ENCODE results near the gene CDK9. TPM values are rescaled to one million over a fixed set of nuclear protein-coding genes. Genes with fewer than 3 reads are reported as not detected.
A peak's percentile ranks its signal among the peaks of the same experiment; 100 is the strongest.

CDK9 gene
- total and polyA plus RNA-seq, 3 donors from 2014 or later: 77.1 to 163 (median 136) TPM

- H3K27ac ChIP-seq: peak overlapping the region in 1 of 2 donors; percentile 38
- peak overlapping the region; percentile 47 to 62 for H3K4me3 ChIP-seq
- DNase-seq: peak; percentile 98
- no peak for TF ChIP-seq POLR2A (IDR thresholded peaks at IDR 0.05)
- no peak for TF ChIP-seq CTCF (IDR thresholded peaks at IDR 0.05)
- intact Hi-C loops (cut with DNase I; ENCODE audit: low total_unique reads): no loop called here
- H3K27me3 ChIP-seq: no peaks in the 10 kb centered on the region
- WGBS, 2 donors: 1 to 5% methylated on average over 29 to 35 of the region's 43 CpGs
- H3K9me3 ChIP-seq: no peaks in the 10 kb centered on the region
- H3K4me1 ChIP-seq: peaks cover 7% of the 10 kb centered on the region
- no peaks in the 10 kb centered on the region for H3K36me3 ChIP-seq (ENCODE audit: low read depth, missing control alignments)
Measured at GRCh38 chr9:127770905-127771569, 14.8 kb upstream of the CDK9 start.

- intact Hi-C loops (cut with DNase I; ENCODE audit: low total_unique reads): no loop called here
- Histone ChIP-seq H3K27ac (peak overlapping the region in 1 of 2 donors; percentile 47), H3K4me1 (peaks cover 7% of the 10 kb centered on the region), H3K36me3 (ENCODE audit: low read depth, missing control alignments) (no peaks in the 10 kb centered on the region), H3K9me3 (no peaks in the 10 kb centered on the region), H3K4me3 (peak overlapping the region; percentile 47 to 62), H3K27me3 (no peaks in the 10 kb centered on the region)
- DNase-seq: no peak
- WGBS, 2 donors: 6 to 17% methylated on average over 6 to 19 of the region's 19 CpGs
- TF ChIP-seq POLR2A (IDR thresholded peaks at IDR 0.05): no peak
Measured at GRCh38 chr9:127771570-127772189, 14.2 kb upstream of the CDK9 start.

- TF ChIP-seq CTCF (IDR thresholded peaks at IDR 0.05): no peak
- TF ChIP-seq POLR2A (IDR thresholded peaks at IDR 0.05): no peak
- Histone ChIP-seq H3K27ac (no peak overlapping the region), H3K4me1 (peaks cover 7% of the 10 kb centered on the region), H3K4me3 (no peak overlapping the region), H3K27me3 (no peaks in the 10 kb centered on the region), H3K9me3 (no peaks in the 10 kb centered on the region), H3K36me3 (ENCODE audit: low read depth, missing control alignments) (no peaks in the 10 kb centered on the region)
- intact Hi-C loops (cut with DNase I; ENCODE audit: low total_unique reads): no loop called here
- DNase-seq: no peak
- 84 to 94% methylated on average over 5 of the region's 5 CpGs for WGBS, 2 donors
Measured at GRCh38 chr9:127772603-127773002, 13.2 kb upstream of the CDK9 start.

- no peak overlapping the region for H3K4me3 ChIP-seq
- 91 to 99% methylated on average over 3 of the region's 3 CpGs for WGBS, 2 donors
- intact Hi-C loops (cut with DNase I; ENCODE audit: low total_unique reads): no loop called here
Measured at GRCh38 chr9:127773272-127773671, 12.6 kb upstream of the CDK9 start.

More at GRCh38 chr9:127773272-127773671, 12.6 kb upstream of the CDK9 start:
- TF ChIP-seq POLR2A (IDR thresholded peaks at IDR 0.05): no peak
- no peak for TF ChIP-seq CTCF (IDR thresholded peaks at IDR 0.05)
- H3K9me3 ChIP-seq: no peaks in the 10 kb centered on the region
- H3K27me3 ChIP-seq: no peaks in the 10 kb centered on the region
- no peak for DNase-seq
- no peak overlapping the region for H3K27ac ChIP-seq
- H3K4me1 ChIP-seq: peaks cover 7% of the 10 kb centered on the region
- H3K36me3 ChIP-seq (ENCODE audit: low read depth, missing control alignments): no peaks in the 10 kb centered on the region
